ENCODE measurements around the gene ERI3.

GRCh38 chr1:44302541-44302940 lies 52.5 kb downstream of the ERI3 start:
- TF ChIP-seq CTCF (IDR thresholded peaks at IDR 0.05; ENCODE audit: borderline replicate concordance, extremely low read depth, low read length, poor library complexity, severe bottlenecking): no peak
- TF ChIP-seq EZH2 (IDR thresholded peaks at IDR 0.05; ENCODE audit: borderline replicate concordance, low read depth, low read length, severe bottlenecking): no peak

All from DND-41 (cell line).